Esophagus muscularis mucosa (tissue), 4 donors: ENCODE measurements around the gene LHCGR. TPM values are rescaled to one million over a fixed set of nuclear protein-coding genes. Genes with fewer than 3 reads are reported as not detected.

ENCODE experiments used
- DNase-seq: peaks from one replicate; pipeline ENCODE4 v3.0.0-alpha.2; 2017; ENCODE audit errors: extremely low spot score
- H3K27ac ChIP-seq, 4 donors: fragments of 200-600 bp; sonication (generic); replicated peaks in 1 of 4; 1 replicate in 3 of 4; 2 replicates in 1 of 4; pipeline ENCODE4 v1.5.1; 2016 to 2019; ENCODE audit warnings: mild to moderate bottlenecking in 1 of 4
- H3K27me3 ChIP-seq, 4 donors: fragments of 200-600 bp; sonication (generic); one replicate each; pipeline versions ENCODE4 v1.5.1 to v1.6.0; 2016 to 2019
- H3K36me3 ChIP-seq, 4 donors: fragments of 200-600 bp; sonication (generic); one replicate each; pipeline ENCODE4 v1.5.1; 2016 to 2019
- H3K4me1 ChIP-seq, 4 donors: fragments of 200-600 bp; sonication (generic); one replicate each; pipeline ENCODE4 v1.5.1; 2016 to 2019
- H3K4me3 ChIP-seq, 4 donors: fragments of 200-600 bp; sonication (generic); 1 replicate in 2 of 4; 2 replicates in 2 of 4; pipeline ENCODE4 v1.5.1; 2016 to 2019; ENCODE audit warnings: mild to moderate bottlenecking in 4 of 4, moderate library complexity in 1 of 4
- H3K9me3 ChIP-seq, 4 donors: fragments of 200-600 bp; sonication (generic); 1 replicate in 3 of 4; 2 replicates in 1 of 4; pipeline ENCODE4 v1.5.1; 2016 to 2019
- CTCF ChIP-seq, 3 experiments: fragments of 200-600 bp in 2 of 3; fragments of 450-650 bp in 1 of 3; sonication (generic) in 2 of 3; IDR thresholded peaks; one replicate each; pipeline ENCODE4 v1.5.1; 2017 to 2019; ENCODE audit warnings: antibody characterized with exemption in 3 of 3, mild to moderate bottlenecking in 2 of 3, moderate library complexity in 1 of 3
- EP300 ChIP-seq: sonication (generic); formaldehyde crosslinking; IDR thresholded peaks from one replicate; pipeline ENCODE4 v1.6.1; 2017; ENCODE audit warnings: antibody characterized with exemption
- POLR2A ChIP-seq: fragments of 450-650 bp; IDR thresholded peaks from one replicate; pipeline ENCODE4 v1.6.1; 2017; ENCODE audit warnings: antibody characterized with exemption, moderate library complexity, mild to moderate bottlenecking, low read depth
- POLR2AphosphoS5 ChIP-seq, 2 donors: sonication (generic); formaldehyde crosslinking; IDR thresholded peaks; one replicate each; pipeline ENCODE4 v1.6.1; 2017; ENCODE audit warnings: antibody characterized with exemption in 2 of 2
- WGBS: methylation state at CpG from one replicate; pipeline ENCODE4 v1.1.5; 2018; 5-methylcytosine and 5-hydroxymethylcytosine counted together
- intact Hi-C: fragments of 100-400 bp; cut with DNase I; formaldehyde crosslinking; loops from one replicate; pipeline ENCODE4 v1.15.1; 2023
- total RNA-seq, 4 donors: library from RNA; depleted of rRNA; stranded (reverse); fragments of >200 nt; gene quantifications; one replicate each; pipeline versions ENCODE4 v1.1.0 to v1.2.1, GENCODE V29; 2016

LHCGR gene
- total RNA-seq, 4 donors from 2014 or later = 0.65 to 4.6 (median 2.8) TPM

- peak overlapping the region in 3 of 4 donors; percentile 62 to 74 (median 68) for H3K27ac ChIP-seq
- TF ChIP-seq POLR2A = no peak
- TF ChIP-seq CTCF (IDR thresholded peaks at IDR 0.05) = no peak
- no peak for TF ChIP-seq EP300
- no peak for TF ChIP-seq POLR2AphosphoS5 (IDR thresholded peaks at IDR 0.05)
Measured at GRCh38 chr2:48691935-48692691, 63.4 kb downstream of the LHCGR start.

GRCh38 chr2:48685126-48685525 is 70.4 kb downstream of the LHCGR start:
- DNase-seq = no peak
- WGBS = 100% methylated on average over 1 of the region's 1 CpG
- H3K9me3 ChIP-seq = no peaks in the 10 kb centered on the region
- no peak for TF ChIP-seq EP300
- no peak for TF ChIP-seq CTCF (IDR thresholded peaks at IDR 0.05)
- intact Hi-C loops = no loop called here
- no peak overlapping the region for H3K4me3 ChIP-seq
- H3K36me3 ChIP-seq = no peaks in the 10 kb centered on the region
- no peaks in the 10 kb centered on the region for H3K4me1 ChIP-seq
- H3K27me3 ChIP-seq = no peaks in the 10 kb centered on the region
- H3K27ac ChIP-seq = no peak overlapping the region

More at GRCh38 chr2:48691935-48692691, 63.4 kb downstream of the LHCGR start:
- peaks cover 0 to 32% (median 29%) of the 10 kb centered on the region in 4 donors for H3K4me1 ChIP-seq
- H3K27me3 ChIP-seq = no peaks in the 10 kb centered on the region
- intact Hi-C loops = no loop called here
- no peak for DNase-seq
- H3K36me3 ChIP-seq = no peaks in the 10 kb centered on the region
- WGBS = 90% methylated on average over 3 of the region's 3 CpGs
- no peaks in the 10 kb centered on the region for H3K9me3 ChIP-seq
- H3K4me3 ChIP-seq = no peak overlapping the region

- no peaks in the 10 kb centered on the region for H3K36me3 ChIP-seq
- no peak overlapping the region for H3K4me3 ChIP-seq
- no peak for DNase-seq
- peaks cover 0 to 7% (median 0%) of the 10 kb centered on the region in 4 donors for H3K9me3 ChIP-seq
- no peak for TF ChIP-seq POLR2A
- TF ChIP-seq CTCF (IDR thresholded peaks at IDR 0.05) = no peak
- TF ChIP-seq POLR2AphosphoS5 (IDR thresholded peaks at IDR 0.05) = no peak
- TF ChIP-seq EP300 = no peak
- H3K27ac ChIP-seq = no peak overlapping the region
- H3K27me3 ChIP-seq = no peaks in the 10 kb centered on the region
- intact Hi-C loops = no loop called here
- no peaks in the 10 kb centered on the region for H3K4me1 ChIP-seq
- 80% methylated on average over 2 of the region's 2 CpGs for WGBS
Measured at GRCh38 chr2:48677450-48677849, 78.1 kb downstream of the LHCGR start.

- WGBS = 97% methylated on average over 2 of the region's 2 CpGs
- no peak overlapping the region for H3K27ac ChIP-seq
- no peak overlapping the region for H3K4me3 ChIP-seq
- H3K36me3 ChIP-seq = no peaks in the 10 kb centered on the region
- no peaks in the 10 kb centered on the region for H3K27me3 ChIP-seq
- DNase-seq = no peak
- TF ChIP-seq CTCF (IDR thresholded peaks at IDR 0.05) (no peak), POLR2AphosphoS5 (IDR thresholded peaks at IDR 0.05) (no peak), EP300 (no peak), POLR2A (no peak)
- no peaks in the 10 kb centered on the region for H3K4me1 ChIP-seq
- intact Hi-C loops = no loop called here
- H3K9me3 ChIP-seq = peaks cover 0 to 7% (median 0%) of the 10 kb centered on the region in 4 donors
Measured at GRCh38 chr2:48674933-48675332, 80.6 kb downstream of the LHCGR start.

- Histone ChIP-seq H3K9me3 (peaks cover 0 to 7% (median 0%) of the 10 kb centered on the region in 4 donors), H3K4me3 (no peak overlapping the region), H3K4me1 (no peaks in the 10 kb centered on the region), H3K27me3 (no peaks in the 10 kb centered on the region), H3K36me3 (no peaks in the 10 kb centered on the region), H3K27ac (no peak overlapping the region)
- intact Hi-C loops = no loop called here
- no peak for TF ChIP-seq POLR2AphosphoS5 (IDR thresholded peaks at IDR 0.05)
- no peak for TF ChIP-seq CTCF (IDR thresholded peaks at IDR 0.05)
- 94% methylated on average over 4 of the region's 4 CpGs for WGBS
- DNase-seq = no peak
Measured at GRCh38 chr2:48673581-48673980, 81.9 kb downstream of the LHCGR start.
